Astrocyte (in vitro differentiated cells and primary cell): Measurements from ENCODE around the gene DIDO1.

ENCODE experiments used
- EZH2 ChIP-seq: IDR thresholded peaks from 2 replicates; pipeline ENCODE4 v1.6.1; 2012; ENCODE audit warnings: mild to moderate bottlenecking, low read length, inconsistent platforms; ENCODE audit not compliant: insufficient read depth
- TF ChIP-seq, protein P1 (sequence below): IDR thresholded peaks from 2 replicates; pipeline ENCODE4 v1.5.1; 2011; ENCODE audit warnings: low read depth, mild to moderate bottlenecking, inconsistent platforms, low read length, moderate library complexity; ENCODE audit not compliant: insufficient read depth

DNA sequence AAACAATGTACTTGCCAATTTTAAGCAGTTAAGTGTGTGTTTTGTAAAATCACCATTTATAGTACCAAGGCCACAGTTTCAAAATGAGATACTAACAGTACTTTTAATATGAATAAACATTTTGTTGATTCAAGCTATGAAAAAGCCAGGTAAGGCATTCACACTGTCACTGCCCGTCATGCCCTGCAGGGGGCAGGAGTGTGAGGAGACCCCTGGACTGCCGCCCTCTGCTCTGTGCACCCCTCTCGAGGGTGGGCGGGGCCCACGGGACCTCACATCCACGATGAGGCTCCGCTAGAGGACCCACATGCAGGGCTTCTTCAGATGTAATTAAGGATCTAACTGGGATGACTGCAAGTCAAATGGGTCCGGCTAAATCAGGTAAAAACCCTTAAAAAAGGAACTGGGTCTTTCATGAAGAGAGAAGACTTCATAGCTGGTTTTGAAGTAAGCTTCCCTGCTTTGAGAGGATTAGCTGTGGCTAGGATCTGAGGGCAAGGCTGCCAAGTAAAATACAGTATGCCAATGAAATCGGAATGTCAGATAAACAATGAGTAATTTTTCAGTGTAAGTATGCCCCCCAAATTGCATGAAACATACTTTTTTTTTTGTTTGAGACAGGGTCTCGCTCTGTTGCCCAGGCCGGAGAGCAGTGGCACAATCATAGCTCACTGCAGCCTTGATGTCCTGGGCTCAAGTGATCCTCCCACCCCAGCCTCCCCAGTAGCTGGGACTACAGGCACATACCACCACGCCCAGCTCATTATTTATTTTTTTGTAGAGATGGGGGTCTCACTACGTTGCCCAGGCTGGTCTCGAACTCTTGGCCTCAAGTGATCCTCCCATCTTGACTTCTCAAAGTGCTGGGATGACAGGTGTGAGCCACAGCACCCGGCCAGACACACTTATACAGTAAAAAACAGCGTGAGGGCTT lies 18.7 kb downstream of the DIDO1 start:
- TF ChIP-seq, protein P1, sequence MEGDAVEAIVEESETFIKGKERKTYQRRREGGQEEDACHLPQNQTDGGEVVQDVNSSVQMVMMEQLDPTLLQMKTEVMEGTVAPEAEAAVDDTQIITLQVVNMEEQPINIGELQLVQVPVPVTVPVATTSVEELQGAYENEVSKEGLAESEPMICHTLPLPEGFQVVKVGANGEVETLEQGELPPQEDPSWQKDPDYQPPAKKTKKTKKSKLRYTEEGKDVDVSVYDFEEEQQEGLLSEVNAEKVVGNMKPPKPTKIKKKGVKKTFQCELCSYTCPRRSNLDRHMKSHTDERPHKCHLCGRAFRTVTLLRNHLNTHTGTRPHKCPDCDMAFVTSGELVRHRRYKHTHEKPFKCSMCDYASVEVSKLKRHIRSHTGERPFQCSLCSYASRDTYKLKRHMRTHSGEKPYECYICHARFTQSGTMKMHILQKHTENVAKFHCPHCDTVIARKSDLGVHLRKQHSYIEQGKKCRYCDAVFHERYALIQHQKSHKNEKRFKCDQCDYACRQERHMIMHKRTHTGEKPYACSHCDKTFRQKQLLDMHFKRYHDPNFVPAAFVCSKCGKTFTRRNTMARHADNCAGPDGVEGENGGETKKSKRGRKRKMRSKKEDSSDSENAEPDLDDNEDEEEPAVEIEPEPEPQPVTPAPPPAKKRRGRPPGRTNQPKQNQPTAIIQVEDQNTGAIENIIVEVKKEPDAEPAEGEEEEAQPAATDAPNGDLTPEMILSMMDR: peak; percentile 36
- TF ChIP-seq EZH2: no peak
